ENCODE measurements around the gene C5orf34.

GRCh38 chr5:43555895-43556606 lies 41.1 kb upstream of the C5orf34 start:
- TF ChIP-seq PAX5 (IDR thresholded peaks at IDR 0.05; ENCODE audit: insufficient read depth, low read length, severe bottlenecking) (no peak), POLR2AphosphoS5 (IDR thresholded peaks at IDR 0.05; ENCODE audit: low read depth, low read length) (no peak)

Data from GM12891 (cell line).